SK-N-SH treated with all-trans-retinoic acid at 6 μM for 48 hours (cell line): ENCODE data around the gene R3HDM1.
"Not testable (repeated sequence)": the region's sequence is repeated elsewhere in the genome, so short reads cannot be mapped to it uniquely, and the experiment has no call there.

Experiments used
- ATAC-seq: fragments of 200-7000 bp; cut with Tn5 transposase; 3 replicates; pipeline ENCODE4 v1.9.1; 2020; ENCODE audit warnings: mild to moderate bottlenecking, moderate library complexity
- ARNTL ChIP-seq: fragments of 450-650 bp; formaldehyde crosslinking; IDR thresholded peaks from 2 replicates; pipeline ENCODE4 v1.5.0; 2020; ENCODE audit warnings: low read depth, mild to moderate bottlenecking, moderate library complexity, borderline replicate concordance
- BACH2 ChIP-seq: fragments of 250-450 bp; sonication (Bioruptor Pico); IDR thresholded peaks from 2 replicates; pipeline ENCODE4 v1.9.0; 2021; ENCODE audit warnings: mild to moderate bottlenecking, borderline replicate concordance
- CSDC2 ChIP-seq: fragments of 250-450 bp; sonication (Bioruptor Pico); IDR thresholded peaks from 2 replicates; pipeline ENCODE4 v1.5.0; 2020; ENCODE audit warnings: mild to moderate bottlenecking, moderate library complexity
- ESRRG ChIP-seq: fragments of 250-450 bp; sonication (Bioruptor Pico); IDR thresholded peaks from 2 replicates; pipeline ENCODE4 v1.6.1; 2021; ENCODE audit warnings: mild to moderate bottlenecking
- ISL1 ChIP-seq: fragments of 250-450 bp; sonication (Bioruptor Pico); IDR thresholded peaks from 2 replicates; pipeline ENCODE4 v2.1.2; 2022; ENCODE audit warnings: mild to moderate bottlenecking, moderate library complexity
- OSR1 ChIP-seq: fragments of 250-450 bp; sonication (Bioruptor Pico); IDR thresholded peaks from 2 replicates; pipeline ENCODE4 v1.8.0; 2022; ENCODE audit warnings: moderate library complexity, mild to moderate bottlenecking, inconsistent platforms
- RARB ChIP-seq: fragments of 250-450 bp; sonication (Bioruptor Pico); IDR thresholded peaks from 2 replicates; pipeline ENCODE4 v1.8.0; 2021; ENCODE audit warnings: mild to moderate bottlenecking, moderate library complexity
- SNAI2 ChIP-seq: fragments of 250-450 bp; sonication (Bioruptor Pico); IDR thresholded peaks from 2 replicates; pipeline ENCODE4 v1.5.0; 2020; ENCODE audit warnings: mild to moderate bottlenecking, moderate library complexity
- TCF4 ChIP-seq: fragments of 250-450 bp; sonication (Bioruptor Pico); IDR thresholded peaks from 2 replicates; pipeline ENCODE4 v1.8.0; 2021; ENCODE audit warnings: mild to moderate bottlenecking, moderate library complexity, borderline replicate concordance
- TOX ChIP-seq: fragments of 250-450 bp; sonication (Bioruptor Pico); IDR thresholded peaks from 2 replicates; pipeline ENCODE4 v1.8.0; 2021; ENCODE audit warnings: mild to moderate bottlenecking, moderate library complexity, borderline replicate concordance
- ZC3H10 ChIP-seq: fragments of 250-450 bp; sonication (Bioruptor Pico); IDR thresholded peaks from 2 replicates; pipeline ENCODE4 v1.5.1; 2021; ENCODE audit warnings: mild to moderate bottlenecking, moderate library complexity
- ZFP3 ChIP-seq: fragments of 250-450 bp; sonication (Bioruptor Pico); IDR thresholded peaks from 2 replicates; pipeline ENCODE4 v1.5.0; 2020; ENCODE audit warnings: mild to moderate bottlenecking, moderate library complexity
- ZFP30 ChIP-seq: fragments of 450-650 bp; formaldehyde crosslinking; IDR thresholded peaks from 2 replicates; pipeline ENCODE4 v1.5.0; 2022; ENCODE audit warnings: mild to moderate bottlenecking, moderate library complexity
- ZNF70 ChIP-seq: fragments of 450-650 bp; formaldehyde crosslinking; IDR thresholded peaks from 2 replicates; pipeline ENCODE4 v1.5.0; 2020; ENCODE audit warnings: mild to moderate bottlenecking, moderate library complexity
- ZNF8 ChIP-seq: fragments of 450-650 bp; formaldehyde crosslinking; IDR thresholded peaks from 2 replicates; pipeline ENCODE4 v1.5.0; 2020; ENCODE audit warnings: mild to moderate bottlenecking, moderate library complexity
- TF ChIP-seq, protein P1 (sequence below): fragments of 250-450 bp; sonication (Bioruptor Pico); IDR thresholded peaks from 2 replicates; pipeline ENCODE4 v1.8.0; 2020; ENCODE audit warnings: mild to moderate bottlenecking, moderate library complexity, borderline replicate concordance
- TF ChIP-seq, protein P2 (sequence below): fragments of 250-450 bp; sonication (Bioruptor Pico); IDR thresholded peaks from 2 replicates; pipeline ENCODE4 v1.5.1; 2020; ENCODE audit warnings: low read depth, mild to moderate bottlenecking, moderate library complexity
- TF ChIP-seq, protein P3 (sequence below): fragments of 250-450 bp; sonication (Bioruptor Pico); IDR thresholded peaks from 2 replicates; pipeline ENCODE4 v1.5.0; 2020; ENCODE audit warnings: mild to moderate bottlenecking, moderate library complexity
- TF ChIP-seq, protein P4 (sequence below): fragments of 250-450 bp; sonication (Bioruptor Pico); IDR thresholded peaks from 2 replicates; pipeline ENCODE4 v1.8.0; 2021; ENCODE audit warnings: low read depth, mild to moderate bottlenecking, moderate library complexity, borderline replicate concordance
- TF ChIP-seq, protein P5 (sequence below): fragments of 250-450 bp; sonication (Bioruptor Pico); IDR thresholded peaks from 2 replicates; pipeline ENCODE4 v1.5.1; 2021; ENCODE audit warnings: mild to moderate bottlenecking, moderate library complexity

The R3HDM1 gene

DNA sequence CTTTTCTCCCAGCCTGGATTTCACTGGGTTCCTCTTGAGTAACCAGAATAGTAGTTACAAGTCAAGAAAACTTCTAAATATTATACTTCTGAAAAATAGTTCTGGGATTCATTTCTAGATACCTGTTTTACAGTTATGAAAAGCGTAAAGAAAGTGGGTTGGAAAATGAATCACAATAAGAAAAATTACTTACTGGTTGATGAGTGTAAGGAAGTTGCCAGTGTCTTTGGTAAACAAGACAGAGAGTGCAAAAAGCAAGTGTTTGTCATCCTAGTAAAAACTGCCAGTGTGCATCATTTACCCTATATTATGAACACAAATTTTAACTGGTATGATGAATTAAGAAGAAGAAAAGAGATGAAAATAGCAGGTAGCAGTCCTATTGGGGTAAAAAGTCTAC lies 88.9 kb downstream of the R3HDM1 start:
- TF ChIP-seq ZC3H10 (CRISPR knock-in tag) = no peak
- no peak for TF ChIP-seq ZFP30 (CRISPR knock-in tag)
- TF ChIP-seq TCF4 = no peak
- no peak for TF ChIP-seq OSR1 (CRISPR knock-in tag)
- no peak for TF ChIP-seq ZNF70 (CRISPR knock-in tag)
- TF ChIP-seq CSDC2 (CRISPR knock-in tag) = no peak
- TF ChIP-seq, all 23 proteins: peak for 0
- no peak for ATAC-seq

DNA sequence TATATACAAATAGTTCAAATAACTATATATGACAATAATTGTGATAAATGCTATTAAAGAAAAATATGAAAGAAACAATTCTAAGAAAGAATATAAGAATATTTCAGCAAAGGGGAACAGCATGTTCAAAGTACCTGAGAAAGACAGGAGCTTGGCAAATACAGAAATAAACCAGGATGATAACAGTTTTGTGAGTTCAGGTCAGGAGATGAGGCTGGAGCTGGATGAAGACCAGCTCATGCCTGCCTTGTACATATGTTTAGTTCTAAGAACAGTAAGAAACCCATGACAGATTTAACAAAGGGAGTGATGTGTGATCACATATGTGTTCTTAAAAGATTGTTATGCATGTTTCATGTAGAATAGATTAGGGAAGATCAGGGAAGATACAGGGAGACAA lies 98.2 kb downstream of the R3HDM1 start:
- no peak for ATAC-seq
- TF ChIP-seq BACH2 (CRISPR knock-in tag) = no peak
- TF ChIP-seq, protein P1, sequence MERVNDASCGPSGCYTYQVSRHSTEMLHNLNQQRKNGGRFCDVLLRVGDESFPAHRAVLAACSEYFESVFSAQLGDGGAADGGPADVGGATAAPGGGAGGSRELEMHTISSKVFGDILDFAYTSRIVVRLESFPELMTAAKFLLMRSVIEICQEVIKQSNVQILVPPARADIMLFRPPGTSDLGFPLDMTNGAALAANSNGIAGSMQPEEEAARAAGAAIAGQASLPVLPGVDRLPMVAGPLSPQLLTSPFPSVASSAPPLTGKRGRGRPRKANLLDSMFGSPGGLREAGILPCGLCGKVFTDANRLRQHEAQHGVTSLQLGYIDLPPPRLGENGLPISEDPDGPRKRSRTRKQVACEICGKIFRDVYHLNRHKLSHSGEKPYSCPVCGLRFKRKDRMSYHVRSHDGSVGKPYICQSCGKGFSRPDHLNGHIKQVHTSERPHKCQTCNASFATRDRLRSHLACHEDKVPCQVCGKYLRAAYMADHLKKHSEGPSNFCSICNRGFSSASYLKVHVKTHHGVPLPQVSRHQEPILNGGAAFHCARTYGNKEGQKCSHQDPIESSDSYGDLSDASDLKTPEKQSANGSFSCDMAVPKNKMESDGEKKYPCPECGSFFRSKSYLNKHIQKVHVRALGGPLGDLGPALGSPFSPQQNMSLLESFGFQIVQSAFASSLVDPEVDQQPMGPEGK (CRISPR knock-in tag) = no peak
- TF ChIP-seq ESRRG (CRISPR knock-in tag) = no peak

DNA sequence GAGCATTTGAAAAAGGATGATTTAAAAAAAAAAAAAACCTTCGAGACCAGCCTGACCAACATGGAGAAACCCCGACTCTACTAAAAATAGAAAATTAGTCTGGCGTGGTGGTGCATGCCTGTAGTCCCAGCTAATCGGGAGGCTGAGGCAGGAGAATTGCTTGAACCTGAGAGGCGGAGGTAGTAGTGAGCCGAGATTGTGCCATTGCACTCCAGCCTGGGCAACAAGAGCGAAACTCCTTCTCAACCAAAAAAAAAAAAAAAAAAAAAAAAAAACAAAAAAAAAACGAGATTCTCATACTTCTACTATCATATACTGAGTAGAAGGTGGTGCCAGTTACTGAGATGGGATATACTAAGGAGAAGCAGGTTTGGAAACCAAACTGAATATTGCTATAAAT lies 98.8 kb downstream of the R3HDM1 start:
- ATAC-seq = not testable (repeated sequence)

DNA sequence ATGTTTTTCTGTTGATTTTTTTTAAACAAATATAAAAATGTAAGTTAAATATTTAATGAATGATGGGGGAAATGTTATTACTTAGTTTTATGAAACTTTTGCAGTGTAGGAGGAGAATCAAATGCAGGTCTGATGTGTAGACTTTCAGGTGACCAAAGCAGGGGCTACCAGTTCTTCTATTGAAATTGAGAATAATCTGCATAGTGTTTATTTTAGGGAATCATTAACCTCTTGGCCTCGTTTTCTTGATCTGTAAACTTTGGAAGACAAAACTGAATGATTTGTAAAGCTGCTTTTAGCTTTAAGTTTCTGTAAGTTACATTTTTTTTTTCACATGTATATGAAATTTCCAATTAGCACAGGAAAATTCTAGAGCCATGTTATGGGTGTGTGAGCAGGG lies 99.2 kb downstream of the R3HDM1 start:
- ATAC-seq = no peak
- TF ChIP-seq ZFP3 (CRISPR knock-in tag) = no peak
- no peak for TF ChIP-seq ZFP30 (CRISPR knock-in tag)
- no peak for TF ChIP-seq TCF4
- TF ChIP-seq, protein P2, sequence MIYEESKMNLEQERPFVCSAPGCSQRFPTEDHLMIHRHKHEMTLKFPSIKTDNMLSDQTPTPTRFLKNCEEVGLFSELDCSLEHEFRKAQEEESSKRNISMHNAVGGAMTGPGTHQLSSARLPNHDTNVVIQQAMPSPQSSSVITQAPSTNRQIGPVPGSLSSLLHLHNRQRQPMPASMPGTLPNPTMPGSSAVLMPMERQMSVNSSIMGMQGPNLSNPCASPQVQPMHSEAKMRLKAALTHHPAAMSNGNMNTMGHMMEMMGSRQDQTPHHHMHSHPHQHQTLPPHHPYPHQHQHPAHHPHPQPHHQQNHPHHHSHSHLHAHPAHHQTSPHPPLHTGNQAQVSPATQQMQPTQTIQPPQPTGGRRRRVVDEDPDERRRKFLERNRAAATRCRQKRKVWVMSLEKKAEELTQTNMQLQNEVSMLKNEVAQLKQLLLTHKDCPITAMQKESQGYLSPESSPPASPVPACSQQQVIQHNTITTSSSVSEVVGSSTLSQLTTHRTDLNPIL = no peak
- no peak for TF ChIP-seq ARNTL (CRISPR knock-in tag)
- TF ChIP-seq, protein P3, sequence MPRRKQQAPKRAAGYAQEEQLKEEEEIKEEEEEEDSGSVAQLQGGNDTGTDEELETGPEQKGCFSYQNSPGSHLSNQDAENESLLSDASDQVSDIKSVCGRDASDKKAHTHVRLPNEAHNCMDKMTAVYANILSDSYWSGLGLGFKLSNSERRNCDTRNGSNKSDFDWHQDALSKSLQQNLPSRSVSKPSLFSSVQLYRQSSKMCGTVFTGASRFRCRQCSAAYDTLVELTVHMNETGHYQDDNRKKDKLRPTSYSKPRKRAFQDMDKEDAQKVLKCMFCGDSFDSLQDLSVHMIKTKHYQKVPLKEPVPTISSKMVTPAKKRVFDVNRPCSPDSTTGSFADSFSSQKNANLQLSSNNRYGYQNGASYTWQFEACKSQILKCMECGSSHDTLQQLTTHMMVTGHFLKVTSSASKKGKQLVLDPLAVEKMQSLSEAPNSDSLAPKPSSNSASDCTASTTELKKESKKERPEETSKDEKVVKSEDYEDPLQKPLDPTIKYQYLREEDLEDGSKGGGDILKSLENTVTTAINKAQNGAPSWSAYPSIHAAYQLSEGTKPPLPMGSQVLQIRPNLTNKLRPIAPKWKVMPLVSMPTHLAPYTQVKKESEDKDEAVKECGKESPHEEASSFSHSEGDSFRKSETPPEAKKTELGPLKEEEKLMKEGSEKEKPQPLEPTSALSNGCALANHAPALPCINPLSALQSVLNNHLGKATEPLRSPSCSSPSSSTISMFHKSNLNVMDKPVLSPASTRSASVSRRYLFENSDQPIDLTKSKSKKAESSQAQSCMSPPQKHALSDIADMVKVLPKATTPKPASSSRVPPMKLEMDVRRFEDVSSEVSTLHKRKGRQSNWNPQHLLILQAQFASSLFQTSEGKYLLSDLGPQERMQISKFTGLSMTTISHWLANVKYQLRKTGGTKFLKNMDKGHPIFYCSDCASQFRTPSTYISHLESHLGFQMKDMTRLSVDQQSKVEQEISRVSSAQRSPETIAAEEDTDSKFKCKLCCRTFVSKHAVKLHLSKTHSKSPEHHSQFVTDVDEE (CRISPR knock-in tag) = no peak
- TF ChIP-seq OSR1 (CRISPR knock-in tag) = no peak
- no peak for TF ChIP-seq ESRRG (CRISPR knock-in tag)
- TF ChIP-seq, protein P4, sequence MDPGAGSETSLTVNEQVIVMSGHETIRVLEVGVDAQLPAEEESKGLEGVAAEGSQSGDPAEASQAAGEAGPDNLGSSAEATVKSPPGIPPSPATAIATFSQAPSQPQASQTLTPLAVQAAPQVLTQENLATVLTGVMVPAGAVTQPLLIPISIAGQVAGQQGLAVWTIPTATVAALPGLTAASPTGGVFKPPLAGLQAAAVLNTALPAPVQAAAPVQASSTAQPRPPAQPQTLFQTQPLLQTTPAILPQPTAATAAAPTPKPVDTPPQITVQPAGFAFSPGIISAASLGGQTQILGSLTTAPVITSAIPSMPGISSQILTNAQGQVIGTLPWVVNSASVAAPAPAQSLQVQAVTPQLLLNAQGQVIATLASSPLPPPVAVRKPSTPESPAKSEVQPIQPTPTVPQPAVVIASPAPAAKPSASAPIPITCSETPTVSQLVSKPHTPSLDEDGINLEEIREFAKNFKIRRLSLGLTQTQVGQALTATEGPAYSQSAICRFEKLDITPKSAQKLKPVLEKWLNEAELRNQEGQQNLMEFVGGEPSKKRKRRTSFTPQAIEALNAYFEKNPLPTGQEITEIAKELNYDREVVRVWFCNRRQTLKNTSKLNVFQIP (CRISPR knock-in tag) = no peak
- no peak for TF ChIP-seq ISL1 (CRISPR knock-in tag)
- no peak for TF ChIP-seq ZNF70 (CRISPR knock-in tag)
- TF ChIP-seq RARB (CRISPR knock-in tag) = no peak
- TF ChIP-seq, protein P5, sequence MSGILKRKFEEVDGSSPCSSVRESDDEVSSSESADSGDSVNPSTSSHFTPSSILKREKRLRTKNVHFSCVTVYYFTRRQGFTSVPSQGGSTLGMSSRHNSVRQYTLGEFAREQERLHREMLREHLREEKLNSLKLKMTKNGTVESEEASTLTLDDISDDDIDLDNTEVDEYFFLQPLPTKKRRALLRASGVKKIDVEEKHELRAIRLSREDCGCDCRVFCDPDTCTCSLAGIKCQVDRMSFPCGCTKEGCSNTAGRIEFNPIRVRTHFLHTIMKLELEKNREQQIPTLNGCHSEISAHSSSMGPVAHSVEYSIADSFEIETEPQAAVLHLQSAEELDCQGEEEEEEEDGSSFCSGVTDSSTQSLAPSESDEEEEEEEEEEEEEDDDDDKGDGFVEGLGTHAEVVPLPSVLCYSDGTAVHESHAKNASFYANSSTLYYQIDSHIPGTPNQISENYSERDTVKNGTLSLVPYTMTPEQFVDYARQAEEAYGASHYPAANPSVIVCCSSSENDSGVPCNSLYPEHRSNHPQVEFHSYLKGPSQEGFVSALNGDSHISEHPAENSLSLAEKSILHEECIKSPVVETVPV (CRISPR knock-in tag) = no peak
- no peak for TF ChIP-seq CSDC2 (CRISPR knock-in tag)
- TF ChIP-seq TOX (CRISPR knock-in tag) = no peak
- no peak for TF ChIP-seq ZNF8 (CRISPR knock-in tag)
- no peak for TF ChIP-seq SNAI2 (CRISPR knock-in tag)
